IPS DF 6.9 (cell line): ENCODE results near the gene ZNF829.

Experiments used
- DNase-seq: peaks from one replicate; pipeline ENCODE4 v3.0.0-alpha.2; 2013; ENCODE audit warnings: low read depth, low spot score
- H3K27ac ChIP-seq: one replicate; pipeline ENCODE4 v1.5.1; 2013; ENCODE audit warnings: low read length, control low read depth
- H3K27me3 ChIP-seq: 2 replicates; pipeline ENCODE4 v1.6.1; 2013; ENCODE audit warnings: mild to moderate bottlenecking, low read length; ENCODE audit not compliant: control insufficient read depth, insufficient read depth
- H3K36me3 ChIP-seq: 2 replicates; pipeline ENCODE4 v1.6.1; 2013; ENCODE audit warnings: low read length; ENCODE audit not compliant: control insufficient read depth, insufficient read depth
- H3K4me1 ChIP-seq: 2 replicates; pipeline ENCODE4 v1.6.1; 2013; ENCODE audit warnings: low read length; ENCODE audit not compliant: control insufficient read depth, insufficient read depth
- H3K4me3 ChIP-seq: 2 replicates; pipeline ENCODE4 v1.5.1; 2013; ENCODE audit warnings: mild to moderate bottlenecking, low read length
- H3K9me3 ChIP-seq: 2 replicates; pipeline ENCODE4 v1.6.1; 2013; ENCODE audit warnings: low read length, inconsistent platforms; ENCODE audit not compliant: control insufficient read depth, insufficient read depth
- WGBS: extraction: QIAGEN DNeasy Blood & Tissue Kit; methylation state at CpG from one replicate; pipeline ENCODE4 v1.1.7; 2013; ENCODE audit warnings: mixed read lengths, missing lambda C conversion rate; ENCODE audit not compliant: insufficient read length, insufficient coverage; 5-methylcytosine and 5-hydroxymethylcytosine counted together

ZNF829 gene

DNA sequence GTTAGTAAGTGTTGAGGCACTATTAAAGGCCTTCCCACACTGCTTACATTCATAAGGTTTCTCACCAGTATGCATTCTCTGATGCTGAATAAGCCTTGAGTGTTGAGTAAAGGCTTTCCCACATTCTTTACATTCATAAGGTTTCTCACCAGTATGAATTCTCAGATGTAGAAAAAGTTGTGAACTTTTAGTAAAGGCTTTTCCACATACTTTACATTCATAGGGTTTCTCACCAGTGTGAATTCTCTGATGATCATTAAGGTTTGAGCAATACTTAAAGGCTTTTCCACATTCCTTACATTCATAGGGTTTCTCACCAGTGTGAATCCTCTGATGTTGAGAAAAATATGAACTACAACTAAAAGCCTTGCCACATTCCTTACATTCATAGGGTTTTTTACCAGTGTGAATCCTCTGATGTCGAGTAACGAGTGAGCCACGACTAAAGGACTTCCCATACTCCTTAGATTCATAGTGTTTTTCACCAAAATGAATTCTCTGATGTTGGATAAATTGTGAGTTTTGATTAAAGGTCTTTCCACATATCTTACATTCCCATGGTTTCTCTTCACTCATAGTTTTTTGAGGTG lies 24.2 kb downstream of the ZNF829 start:
- Histone ChIP-seq H3K27ac (no peak overlapping the region), H3K9me3 (peaks cover 18% of the 10 kb centered on the region), H3K27me3 (no peaks in the 10 kb centered on the region), H3K4me1 (no peaks in the 10 kb centered on the region), H3K4me3 (no peak overlapping the region), H3K36me3 (peaks cover 18% of the 10 kb centered on the region; the same call in 1 of the 2 replicates)
- DNase-seq, result no peak
- no CpG with 5 or more reads among the region's 3 CpGs for WGBS

DNA sequence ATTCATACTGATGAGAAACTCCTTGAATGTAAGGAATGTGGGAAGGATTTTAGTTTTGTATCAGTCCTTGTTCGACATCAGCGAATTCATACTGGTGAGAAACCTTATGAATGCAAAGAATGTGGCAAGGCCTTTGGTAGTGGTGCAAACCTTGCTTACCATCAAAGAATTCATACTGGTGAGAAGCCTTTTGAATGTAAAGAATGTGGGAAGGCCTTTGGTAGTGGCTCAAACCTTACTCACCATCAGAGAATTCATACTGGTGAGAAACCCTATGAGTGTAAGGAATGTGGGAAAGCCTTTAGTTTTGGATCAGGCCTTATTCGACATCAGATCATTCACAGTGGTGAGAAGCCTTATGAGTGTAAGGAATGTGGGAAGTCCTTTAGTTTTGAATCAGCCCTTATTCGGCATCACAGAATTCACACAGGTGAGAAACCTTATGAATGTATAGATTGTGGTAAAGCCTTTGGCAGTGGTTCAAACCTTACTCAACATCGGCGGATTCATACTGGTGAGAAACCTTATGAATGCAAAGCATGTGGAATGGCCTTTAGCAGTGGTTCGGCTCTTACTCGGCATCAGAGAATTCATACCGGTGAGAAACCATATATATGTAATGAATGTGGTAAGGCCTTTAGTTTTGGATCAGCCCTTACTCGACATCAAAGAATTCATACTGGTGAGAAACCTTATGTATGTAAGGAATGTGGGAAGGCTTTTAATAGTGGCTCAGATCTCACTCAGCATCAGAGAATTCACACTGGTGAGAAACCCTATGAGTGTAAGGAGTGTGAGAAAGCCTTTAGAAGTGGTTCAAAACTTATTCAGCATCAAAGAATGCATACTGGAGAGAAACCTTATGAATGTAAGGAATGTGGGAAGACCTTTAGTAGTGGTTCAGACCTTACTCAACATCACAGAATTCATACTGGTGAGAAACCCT lies 38.8 kb downstream of the ZNF829 start:
- DNase-seq, result no peak
- no peaks in the 10 kb centered on the region for H3K4me1 ChIP-seq
- H3K36me3 ChIP-seq, result peaks cover 3% of the 10 kb centered on the region; the same call in 1 of the 2 replicates
- no peak overlapping the region for H3K27ac ChIP-seq
- peaks cover 6% of the 10 kb centered on the region for H3K9me3 ChIP-seq
- H3K4me3 ChIP-seq, result no peak overlapping the region
- WGBS, result no CpG with 5 or more reads among the region's 10 CpGs
- H3K27me3 ChIP-seq, result no peaks in the 10 kb centered on the region

DNA sequence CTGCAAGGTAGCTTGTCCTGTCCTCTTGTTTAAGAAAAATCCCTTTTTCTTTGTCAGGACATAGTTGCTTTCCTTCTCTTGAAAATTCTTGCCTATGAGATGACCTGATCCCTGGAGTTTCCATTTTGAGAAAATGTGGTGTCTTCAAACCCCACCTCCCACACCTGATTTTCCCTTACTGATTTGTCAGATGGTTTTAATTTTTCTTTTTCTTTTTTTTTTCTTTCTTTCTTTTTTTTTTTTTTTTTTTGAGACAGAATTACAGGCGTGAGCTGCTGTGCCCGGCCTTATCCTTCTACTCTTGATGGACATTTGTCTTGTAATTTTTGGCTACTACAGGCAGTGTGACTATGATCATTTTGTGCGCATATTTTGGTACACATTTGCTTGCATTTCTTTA lies 64.2 kb downstream of the ZNF829 start:
- Histone ChIP-seq H3K9me3 (no peaks in the 10 kb centered on the region), H3K4me1 (no peaks in the 10 kb centered on the region), H3K4me3 (no peak overlapping the region), H3K27me3 (no peaks in the 10 kb centered on the region), H3K36me3 (no peaks in the 10 kb centered on the region), H3K27ac (no peak overlapping the region)
- DNase-seq, result no peak
- WGBS, result no CpG with 5 or more reads among the region's 3 CpGs

DNA sequence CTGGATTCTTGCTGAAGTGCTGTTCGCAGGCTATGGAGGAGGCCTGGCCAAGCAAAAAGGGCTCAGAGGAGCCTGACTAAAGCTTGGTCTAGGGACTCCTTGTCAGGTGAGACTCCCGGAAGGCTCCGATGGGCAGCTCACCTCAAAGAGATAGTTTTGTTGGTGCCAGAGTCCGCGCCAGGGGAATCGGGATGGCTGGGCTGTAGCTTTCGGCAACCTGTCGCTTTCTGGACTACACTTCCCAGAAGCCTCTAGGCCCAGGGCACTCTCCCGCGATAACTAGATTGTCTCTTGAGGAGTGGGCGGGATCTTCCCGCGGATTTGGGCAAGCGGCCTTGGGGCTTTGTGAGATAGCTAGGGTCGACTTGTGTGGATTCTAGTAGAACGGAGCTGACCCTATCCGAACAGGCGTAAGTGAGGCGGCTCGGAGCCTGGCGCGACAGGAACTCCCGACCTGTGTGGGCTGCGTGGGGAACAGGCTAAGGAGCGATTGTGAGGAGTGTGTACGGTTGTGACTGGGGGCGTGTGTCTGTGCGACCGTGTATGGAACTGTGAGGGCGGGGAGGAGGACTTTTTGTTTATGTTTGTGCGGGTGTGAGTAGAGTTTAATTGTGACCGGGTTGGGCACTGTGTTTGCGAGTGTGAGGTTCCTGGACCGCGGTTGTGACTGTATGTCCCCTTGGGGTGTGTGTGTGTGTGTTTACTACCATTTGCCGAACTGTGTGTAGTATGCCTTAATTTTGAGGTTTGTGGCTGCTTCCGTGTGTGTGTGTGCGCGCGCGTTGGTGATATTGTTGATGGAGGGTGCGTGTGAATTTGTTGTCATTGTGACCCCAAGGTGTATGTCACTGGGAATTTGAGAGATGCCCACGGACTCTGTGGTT lies 65.3 kb downstream of the ZNF829 start, which contains the start of gene ZNF345:
Gene ZNF345 (plus strand): TSS at position 318 of the 884 bp plus-strand sequence. CDS start 25,955 bp downstream, outside the sequence.
- no CpG with 5 or more reads among the region's 43 CpGs for WGBS
- H3K4me3 ChIP-seq, result peak within 1 kb of the TSS; percentile 93
- H3K36me3 ChIP-seq, result no peaks in the 10 kb centered on the region
- H3K9me3 ChIP-seq, result no peaks in the 10 kb centered on the region
- no peaks in the 10 kb centered on the region for H3K27me3 ChIP-seq
- H3K27ac ChIP-seq, result no peak within 1 kb of the TSS
- no peaks in the 10 kb centered on the region for H3K4me1 ChIP-seq
- DNase-seq, result peak; percentile 91

DNA sequence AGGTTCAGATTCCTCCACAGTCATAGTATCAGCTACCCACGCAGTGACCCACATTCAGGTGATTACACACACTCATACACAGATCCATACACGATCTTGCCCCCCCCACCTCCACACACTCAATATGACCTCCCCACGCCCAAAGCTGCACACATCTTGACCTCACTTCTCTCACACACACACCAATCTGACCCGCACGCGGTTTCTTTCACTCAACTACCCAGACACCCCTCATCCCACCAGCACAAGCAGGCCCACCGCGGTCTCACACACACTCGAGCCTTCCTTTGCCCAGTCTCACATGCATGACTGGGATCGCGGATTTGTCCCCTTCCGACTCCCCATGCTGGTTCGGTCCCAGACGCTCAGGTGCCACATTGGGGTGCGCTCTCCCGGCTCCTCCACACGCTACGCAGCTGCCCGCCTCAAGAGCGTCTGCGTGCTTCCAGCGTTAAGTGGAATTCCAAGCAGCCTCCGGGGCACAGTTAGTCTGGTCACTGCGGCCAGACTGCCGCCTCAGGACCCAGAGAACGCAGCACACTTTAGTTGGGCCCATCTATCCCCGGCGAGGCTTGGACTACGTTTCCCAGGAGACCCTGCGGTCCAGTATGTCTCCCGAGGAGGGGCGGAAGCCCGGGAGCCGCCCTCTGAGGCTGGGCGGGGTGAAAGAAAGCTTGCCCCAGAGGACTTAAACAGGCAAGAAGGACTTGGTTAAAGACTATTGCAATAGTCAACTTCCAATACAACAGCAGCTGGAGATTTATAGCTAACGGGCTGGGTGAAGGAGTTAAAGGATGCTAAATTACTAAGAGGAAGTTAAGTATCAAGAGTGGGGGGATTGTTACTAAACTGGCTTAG lies 66.2 kb downstream of the ZNF829 start:
- no CpG with 5 or more reads among the region's 36 CpGs for WGBS
- Histone ChIP-seq H3K27me3 (no peaks in the 10 kb centered on the region), H3K36me3 (no peaks in the 10 kb centered on the region), H3K9me3 (no peaks in the 10 kb centered on the region), H3K4me1 (no peaks in the 10 kb centered on the region), H3K27ac (no peak overlapping the region), H3K4me3 (peak overlapping the region; percentile 93)
- DNase-seq, result no peak

DNA sequence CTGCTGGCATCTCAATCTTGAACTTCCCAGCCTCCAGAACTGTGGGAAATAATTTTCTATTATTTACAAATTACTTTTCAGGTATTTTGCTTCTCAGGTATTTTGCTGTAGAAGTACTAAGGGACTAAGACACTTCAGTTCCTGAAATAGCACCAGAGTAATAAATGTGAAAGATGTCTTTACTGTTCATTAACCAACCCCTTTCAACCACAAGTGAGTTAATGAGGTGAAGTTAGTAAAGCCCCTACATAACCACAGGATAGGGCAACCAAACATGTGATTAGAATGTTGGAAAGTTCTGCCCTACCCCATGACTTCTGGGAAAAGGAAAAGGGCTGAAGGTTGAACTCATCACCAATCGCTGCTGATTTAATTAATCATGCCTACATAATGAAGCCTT lies 68.1 kb downstream of the ZNF829 start:
- Histone ChIP-seq H3K27ac (no peak overlapping the region), H3K4me1 (no peaks in the 10 kb centered on the region), H3K4me3 (no peak overlapping the region), H3K9me3 (no peaks in the 10 kb centered on the region), H3K27me3 (no peaks in the 10 kb centered on the region), H3K36me3 (no peaks in the 10 kb centered on the region; the same call in 1 of the 2 replicates)
- WGBS, result no CpG with 5 or more reads among the region's 1 CpG
- no peak for DNase-seq

DNA sequence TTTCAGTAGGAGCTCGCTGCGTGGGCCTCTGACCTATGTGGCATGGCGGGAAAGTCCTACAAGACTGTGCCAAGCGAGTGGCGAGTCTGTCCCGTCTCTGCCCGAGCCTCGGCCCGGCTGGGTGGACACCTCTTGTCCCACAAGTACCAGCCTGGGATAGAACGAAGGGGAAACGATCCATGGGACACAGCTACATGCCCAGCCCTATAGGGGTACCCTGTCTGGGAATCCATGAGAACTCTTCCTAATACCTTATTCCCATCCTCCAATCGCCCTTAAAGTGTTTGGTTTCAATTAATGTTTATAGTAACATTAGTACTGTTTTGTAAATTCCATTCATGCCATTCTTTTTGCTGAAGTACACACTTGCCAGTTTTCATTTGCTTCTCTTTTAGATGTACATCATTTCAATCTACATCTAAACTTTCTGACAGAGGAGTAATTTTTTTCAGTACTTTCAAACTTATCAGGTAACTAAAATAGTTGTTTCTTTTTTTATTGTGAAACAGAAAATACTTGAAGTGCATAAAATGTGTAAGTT lies 77.2 kb downstream of the ZNF829 start:
- H3K27ac ChIP-seq, result no peak overlapping the region
- no peaks in the 10 kb centered on the region for H3K27me3 ChIP-seq
- no CpG with 5 or more reads among the region's 12 CpGs for WGBS
- H3K4me1 ChIP-seq, result peaks cover 3% of the 10 kb centered on the region; the same call in 1 of the 2 replicates
- H3K4me3 ChIP-seq, result peak overlapping the region; percentile 82; the same call in 1 of the 2 replicates
- H3K36me3 ChIP-seq, result no peaks in the 10 kb centered on the region; the same call in 1 of the 2 replicates
- H3K9me3 ChIP-seq, result no peaks in the 10 kb centered on the region
- no peak for DNase-seq
